ENCODE measurements around the gene PSMB5.

Gene PSMB5

DNA sequence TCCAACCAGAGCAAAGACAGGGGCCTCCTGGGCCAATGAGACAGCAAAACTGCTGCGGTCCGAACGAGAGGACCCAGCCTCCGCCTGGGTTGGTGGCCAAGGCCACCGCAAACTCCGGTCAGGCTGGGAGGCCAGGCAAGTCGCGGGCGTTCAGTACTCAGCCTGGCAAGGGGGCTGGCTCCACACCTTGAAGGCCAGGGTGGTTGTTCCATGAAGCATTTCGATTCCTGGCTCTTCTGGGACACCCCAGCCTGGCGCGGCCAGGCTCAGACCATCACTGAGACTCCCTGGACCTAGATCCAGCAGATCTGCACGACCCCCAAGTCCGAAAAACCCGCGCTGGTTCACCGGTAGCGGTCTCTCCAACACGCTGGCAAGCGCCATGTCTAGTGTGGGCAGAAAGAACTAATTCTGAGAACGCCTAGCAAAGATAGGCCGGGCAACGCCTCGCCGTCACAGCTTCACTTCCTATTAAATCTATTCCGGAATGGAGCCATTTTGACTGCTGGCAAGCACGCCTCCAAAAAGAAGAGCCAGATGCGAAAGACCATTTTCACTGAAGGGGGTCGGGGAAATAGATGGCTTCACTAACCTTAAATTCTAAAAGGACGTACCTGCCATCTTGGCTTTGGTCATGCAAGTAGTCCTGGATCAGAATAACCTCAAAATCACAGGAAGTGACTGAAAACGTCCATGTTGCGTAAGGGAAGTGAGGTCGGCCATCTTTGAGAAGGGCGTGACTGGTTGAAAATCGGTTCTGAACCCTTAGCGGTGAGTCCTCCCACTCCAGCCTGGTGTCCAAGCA is at the start of gene PSMB5:
PSMB5 (minus strand) TSS at position 403 of the 805 bp plus-strand sequence; CDS start at position 384, 19 bp downstream.
- DNase-seq = no peak

DNA sequence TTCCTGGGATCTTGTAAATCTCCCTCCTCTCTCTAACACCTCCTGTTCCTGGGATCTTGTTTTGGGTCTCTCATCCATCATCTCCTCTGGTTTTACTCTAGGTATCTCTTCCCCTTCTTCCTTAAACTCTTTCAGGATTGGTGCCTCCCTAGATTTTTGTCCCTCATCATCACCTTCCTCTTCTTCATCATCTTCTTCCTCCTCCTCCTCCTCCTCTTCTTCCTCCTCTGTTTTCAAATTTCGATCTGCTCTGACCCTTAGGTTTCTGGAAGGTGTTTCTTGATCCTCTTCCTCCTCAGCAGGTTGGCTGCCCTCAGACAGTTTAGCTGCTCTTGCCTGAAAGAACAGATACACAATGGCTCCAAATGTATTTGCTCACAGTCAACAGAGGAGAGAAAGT is 45.8 kb upstream of the PSMB5 start:
- no peak for DNase-seq

DNA sequence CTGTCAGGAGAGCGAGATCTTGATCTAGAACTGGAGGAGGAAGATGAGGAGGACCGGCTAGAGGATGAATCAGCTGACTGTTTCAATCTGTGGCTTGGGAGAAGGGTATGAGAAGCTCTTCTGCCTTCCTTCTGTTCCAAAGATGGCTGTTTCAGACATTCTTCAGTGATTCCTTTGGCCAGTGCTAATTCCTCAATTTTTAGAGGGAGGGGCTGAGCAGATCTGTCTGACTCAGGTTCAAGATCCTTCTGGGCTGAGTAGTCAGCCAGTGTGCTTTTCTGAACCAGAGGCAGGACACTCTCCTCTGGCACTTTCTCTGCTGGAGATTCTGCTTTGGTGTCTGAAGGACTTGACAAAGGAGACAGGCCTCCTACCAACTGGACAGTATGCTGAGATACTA is 45.0 kb upstream of the PSMB5 start:
- no peak for DNase-seq

DNA sequence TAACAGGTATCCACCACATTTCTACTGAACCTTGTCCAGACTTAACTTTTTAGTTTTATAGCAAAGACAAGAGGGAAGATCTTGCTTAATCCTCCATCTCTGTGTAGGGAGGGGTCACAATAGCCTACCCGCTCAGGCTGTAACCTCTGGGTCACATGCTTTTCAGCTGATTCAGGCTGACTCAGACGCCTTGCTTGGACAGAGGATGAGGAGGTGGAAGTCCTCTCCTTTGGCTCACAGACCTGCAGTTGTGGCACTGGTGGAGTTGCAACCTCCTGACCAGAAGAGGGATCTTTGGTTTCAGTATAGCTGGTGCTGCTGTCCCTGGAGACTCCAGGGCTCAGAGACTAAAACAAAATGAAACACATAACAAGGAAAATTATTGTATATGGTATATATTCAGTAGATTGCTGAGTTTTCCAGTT is 44.0 kb upstream of the PSMB5 start:
- no peak for DNase-seq

GRCh38 chr14:23077962-23078361 is 43.3 kb upstream of the PSMB5 start:
- no peak for DNase-seq

DNA sequence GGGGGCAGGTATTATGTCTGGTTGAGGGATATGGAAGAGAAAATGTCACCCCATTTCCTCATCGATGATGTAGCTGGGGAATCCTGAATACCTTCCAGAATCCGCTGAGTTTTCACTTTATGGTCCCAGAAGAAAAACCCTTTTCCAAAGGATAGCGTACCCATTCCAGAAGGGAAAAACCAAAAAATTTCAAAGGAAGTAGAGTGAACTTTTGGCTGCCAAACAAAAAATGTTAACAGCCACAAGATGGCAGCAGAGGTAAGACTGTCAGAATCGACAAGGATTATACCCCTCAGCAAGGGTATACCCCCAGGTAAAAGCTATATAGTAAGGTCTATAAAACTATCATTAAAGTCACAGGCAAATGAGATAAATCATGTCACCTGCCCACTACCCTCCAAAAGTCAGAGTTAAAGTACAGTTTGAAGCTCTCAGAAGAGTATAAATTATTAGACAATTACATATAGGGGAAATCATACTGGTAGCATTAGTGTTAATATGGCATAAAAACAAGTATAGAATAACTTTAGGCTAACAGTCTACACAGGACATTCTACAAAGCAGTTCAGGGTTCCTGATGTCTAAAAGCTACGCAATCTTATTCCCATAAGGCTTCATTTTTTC is 42.2 kb upstream of the PSMB5 start:
- no peak for DNase-seq

- no peak for DNase-seq
Observed at GRCh38 chr14:23074906-23075305, 40.2 kb upstream of the PSMB5 start.

DNA sequence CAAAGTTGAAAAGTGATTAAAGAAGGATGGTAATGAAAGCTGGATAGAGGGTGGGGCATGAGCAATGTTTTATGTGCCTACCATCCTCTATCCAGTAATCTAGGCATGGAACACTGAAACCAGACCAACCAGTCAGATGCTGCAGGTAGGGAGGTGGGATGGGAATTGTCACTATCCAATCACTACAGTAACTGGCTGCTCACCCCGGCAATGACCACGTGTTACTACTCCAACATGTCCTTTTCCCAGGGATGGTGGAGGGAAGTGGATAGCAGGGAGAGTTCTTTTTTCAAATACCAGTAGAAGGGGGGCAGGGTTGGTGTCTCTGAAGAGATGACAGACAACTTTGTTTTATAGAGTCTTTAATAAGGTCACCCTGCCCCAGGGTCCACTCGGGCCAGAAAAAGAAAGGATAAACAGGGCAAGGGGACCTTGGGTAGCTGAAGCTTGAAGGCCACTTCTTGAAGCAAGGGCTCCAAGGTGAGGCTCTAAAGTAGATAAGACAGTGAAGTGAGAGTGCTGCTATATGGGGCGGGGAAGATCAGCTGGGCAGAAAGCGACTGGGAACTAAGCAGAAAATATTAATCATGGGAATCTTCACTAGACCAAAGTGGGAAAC is 37.3 kb upstream of the PSMB5 start:
- no peak for DNase-seq

DNA sequence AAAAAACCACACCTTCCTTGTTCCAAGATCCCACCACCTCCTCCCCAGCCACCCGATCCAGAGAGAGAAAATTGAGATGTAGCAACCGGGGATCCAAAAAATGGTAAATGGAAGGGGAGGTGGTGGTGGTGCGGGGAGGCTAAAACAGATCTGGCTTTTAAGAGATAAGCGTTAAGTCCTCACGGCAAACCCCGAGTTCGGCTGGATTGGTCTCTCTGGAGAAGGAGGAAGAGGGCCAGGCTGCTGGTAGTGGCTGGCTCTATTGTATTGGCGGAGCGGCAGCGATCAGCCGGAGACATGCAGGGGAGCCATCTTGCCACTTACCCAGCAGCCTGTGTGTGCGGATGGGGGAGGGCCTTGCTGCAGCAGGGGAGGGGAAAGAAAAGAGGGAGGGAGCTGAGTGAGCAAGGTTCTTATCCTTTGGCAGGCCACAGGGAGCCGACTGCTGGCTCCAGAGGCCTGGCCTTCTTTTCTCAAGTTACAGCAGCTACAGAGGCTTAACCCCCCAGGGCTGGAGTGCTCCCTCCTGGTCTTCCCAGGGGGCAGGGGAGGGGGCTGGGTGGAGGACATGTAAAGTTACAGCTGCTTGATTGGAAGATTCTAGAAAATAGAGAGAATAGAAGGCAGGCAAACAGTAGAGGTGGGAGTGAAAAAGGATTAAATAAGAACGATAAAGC is 36.7 kb upstream of the PSMB5 start:
- DNase-seq = no peak

DNA sequence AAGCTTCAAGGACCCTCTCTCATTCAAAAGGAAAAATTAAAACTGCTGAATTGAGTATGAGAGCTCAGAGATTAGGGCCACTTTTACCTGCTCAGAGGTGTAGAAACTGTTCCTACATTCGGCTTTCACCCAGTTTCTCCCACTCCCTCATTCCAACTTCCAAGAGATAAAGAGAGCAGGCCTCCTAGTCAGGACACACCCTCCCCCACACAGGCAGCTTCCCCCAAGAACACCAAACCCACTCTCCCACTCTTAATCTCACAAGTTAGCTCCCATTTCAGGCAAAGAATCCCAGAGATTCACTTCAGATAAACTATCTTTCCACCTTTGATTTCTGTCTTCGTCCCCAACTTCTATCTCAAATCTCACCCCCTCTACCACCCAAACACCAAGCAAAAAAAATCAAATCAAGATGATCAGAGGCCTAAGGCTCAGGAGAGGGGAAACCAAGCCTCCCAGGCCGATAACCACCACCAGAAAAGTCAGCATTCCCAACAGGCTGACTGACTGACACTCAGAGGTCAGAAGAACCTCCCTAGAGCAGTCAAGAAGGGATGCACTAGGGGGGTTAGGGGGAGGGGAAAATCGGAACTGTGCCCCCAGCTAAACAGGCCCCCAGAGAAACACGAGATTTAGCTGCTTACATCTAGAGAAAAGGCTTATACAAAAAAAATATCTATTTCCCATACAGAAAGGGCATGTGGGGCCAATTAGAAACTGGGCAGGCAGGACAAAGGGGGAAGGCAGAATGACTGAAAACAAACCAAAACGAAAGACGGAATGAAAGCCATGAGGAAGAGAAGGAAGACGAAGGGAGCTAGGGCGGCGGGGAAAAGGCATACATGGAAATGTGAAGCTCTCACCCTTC is 35.8 kb upstream of the PSMB5 start:
- no peak for DNase-seq

DNA sequence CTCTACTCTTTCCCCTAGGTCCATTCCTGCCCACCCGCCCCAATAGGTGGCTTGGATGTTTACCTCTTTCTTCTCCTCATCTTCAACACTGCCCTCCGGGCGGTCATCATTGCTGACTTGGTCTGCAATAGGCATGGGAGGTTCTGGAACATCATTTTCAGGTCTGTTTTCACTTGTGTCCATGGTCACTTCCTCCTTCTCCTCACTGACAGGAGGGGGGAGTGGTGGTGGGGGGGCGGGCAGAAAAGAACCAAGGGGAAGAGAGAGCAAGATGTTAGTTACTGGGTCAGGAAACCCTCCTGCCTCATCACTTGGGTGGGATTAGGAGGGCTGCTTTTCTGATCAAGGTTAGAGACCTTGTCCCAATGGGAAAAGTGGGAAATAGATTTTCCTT is 34.7 kb upstream of the PSMB5 start:
- DNase-seq = no peak

DNA sequence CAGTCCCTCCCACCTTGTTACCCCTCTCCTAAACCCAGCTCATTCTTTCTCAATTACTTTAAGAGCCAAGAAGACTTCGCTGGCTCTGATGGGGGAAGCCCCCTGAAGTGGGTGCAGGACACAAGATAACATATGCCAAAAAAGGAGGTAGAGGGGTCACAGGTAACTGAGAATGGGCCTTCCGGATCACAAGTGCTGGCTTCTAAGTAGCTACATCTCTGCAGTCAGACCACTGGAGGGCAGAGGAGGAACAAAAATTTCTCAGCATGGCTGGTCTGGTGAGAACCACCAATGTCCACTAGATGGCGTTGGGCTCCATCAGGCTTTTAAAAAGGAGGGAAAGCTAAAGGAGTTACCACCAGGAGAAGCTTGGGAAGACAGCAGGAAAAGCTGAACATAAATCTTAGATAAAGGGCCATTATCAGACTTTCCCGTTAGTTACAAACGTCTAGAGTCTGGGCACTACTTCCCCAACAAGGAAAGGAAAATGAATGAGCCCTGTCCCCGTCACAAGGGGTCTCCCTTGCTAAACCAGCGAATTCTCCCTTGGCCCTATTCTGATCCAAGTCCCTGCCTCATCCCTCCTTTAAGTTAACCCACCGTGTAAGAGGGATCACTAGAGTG is 34.2 kb upstream of the PSMB5 start:
- DNase-seq = no peak

DNA sequence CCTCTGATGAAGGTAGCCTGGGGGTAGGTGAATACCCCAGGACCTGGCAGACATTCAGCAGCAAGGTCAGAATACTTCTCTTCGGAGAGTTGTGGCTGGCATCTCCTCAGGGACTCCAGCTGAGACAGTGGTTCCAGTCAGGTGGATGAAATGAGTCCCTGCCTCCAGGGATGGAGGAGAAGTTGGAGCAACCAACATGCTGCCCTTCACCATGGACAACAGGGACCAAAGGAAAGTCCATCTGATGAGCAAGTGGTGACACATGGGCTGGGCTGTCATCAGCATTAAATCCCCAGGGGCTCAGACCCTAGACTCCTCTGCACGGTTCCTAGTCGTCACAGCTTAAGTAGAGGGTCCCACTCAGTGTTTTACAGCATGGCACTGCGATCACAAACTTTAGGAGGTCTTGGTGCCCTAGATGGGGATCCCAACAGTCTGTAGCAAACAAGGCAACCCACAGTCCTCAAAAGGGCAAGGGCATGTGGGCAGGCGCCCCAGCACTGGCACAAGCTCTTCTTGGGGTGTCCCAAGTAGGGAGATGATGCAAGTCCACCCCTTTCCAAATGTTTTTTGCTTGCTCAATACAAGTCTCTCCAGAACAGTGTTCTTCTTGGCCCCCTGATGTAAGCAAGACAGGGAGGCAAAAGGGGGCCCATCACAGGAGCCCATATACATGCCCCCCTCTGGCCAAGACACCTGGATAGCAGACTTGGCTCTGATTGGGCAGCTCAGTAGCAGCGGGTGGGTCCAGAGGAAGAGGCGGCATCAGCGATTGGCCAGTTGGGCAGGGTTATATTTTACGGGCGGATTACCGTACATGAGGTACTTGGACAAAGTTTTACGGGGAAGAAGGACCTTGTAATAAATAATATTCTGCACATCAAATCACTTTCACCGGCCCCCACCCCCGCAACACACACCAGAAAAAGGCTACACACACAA is 33.4 kb upstream of the PSMB5 start:
- DNase-seq = no peak

DNA sequence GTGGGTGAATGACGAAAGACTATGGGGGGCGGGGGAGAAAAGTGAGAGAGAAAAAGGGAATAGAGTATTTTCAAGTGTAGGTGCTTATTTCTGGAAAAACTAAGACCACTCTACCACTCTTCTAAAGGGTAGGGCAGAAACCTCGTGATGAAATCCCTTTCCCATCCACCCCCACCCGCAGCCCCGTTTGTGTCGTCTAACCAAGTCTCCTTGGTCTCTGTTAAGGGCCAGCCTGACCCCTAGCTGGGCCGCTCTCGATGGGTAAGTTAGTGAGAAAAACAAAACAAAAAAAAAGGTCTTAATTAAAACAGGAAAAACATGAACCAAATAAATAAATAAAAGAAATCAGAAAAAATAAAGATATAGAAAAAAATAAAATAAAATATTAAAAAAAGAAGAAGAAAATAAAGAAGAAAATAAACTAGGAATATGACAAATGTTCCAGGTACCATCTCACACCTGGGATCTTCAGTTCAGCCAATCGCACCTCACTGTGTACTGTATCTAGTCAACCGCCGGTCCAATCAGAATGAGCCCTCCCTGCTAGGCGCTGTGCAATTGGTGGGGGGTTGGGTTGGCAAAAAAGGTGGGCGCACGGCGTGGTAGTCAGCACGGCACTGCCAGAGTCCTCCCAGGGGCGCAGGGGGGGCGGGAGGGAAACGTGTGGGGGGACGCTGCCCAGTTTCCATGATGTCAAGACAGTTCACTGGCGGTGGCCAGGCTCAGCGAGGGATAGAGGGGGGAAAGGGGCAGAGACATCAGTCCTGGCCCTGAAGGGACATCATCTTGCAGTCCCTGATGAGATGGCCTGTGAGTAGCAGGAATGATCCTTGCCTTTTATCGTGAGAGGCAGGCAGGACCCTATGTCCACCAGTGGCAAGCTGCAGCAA is 32.4 kb upstream of the PSMB5 start:
- DNase-seq = no peak

DNA sequence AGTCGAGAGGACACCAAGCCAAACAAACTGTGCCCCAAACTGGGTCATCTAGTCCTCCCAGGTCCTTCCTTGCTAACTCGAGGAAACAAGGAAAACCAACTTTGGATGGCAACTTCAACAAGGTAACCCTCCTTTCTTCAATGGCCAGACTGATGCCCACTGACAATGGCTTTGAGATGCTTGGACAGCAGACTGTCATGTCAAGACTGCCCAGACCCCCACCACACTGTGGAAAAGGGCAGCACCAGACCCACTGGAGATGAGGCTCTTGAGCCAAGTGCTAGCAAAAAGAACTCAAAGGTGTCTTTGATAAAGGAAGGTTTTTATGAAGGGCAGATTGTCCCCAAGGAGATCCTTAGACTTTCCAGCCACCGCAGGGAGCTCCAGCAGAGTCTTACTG is 31.7 kb upstream of the PSMB5 start:
- DNase-seq = no peak

GRCh38 chr14:23063601-23064000 is 28.9 kb upstream of the PSMB5 start:
- no peak for DNase-seq

DNA sequence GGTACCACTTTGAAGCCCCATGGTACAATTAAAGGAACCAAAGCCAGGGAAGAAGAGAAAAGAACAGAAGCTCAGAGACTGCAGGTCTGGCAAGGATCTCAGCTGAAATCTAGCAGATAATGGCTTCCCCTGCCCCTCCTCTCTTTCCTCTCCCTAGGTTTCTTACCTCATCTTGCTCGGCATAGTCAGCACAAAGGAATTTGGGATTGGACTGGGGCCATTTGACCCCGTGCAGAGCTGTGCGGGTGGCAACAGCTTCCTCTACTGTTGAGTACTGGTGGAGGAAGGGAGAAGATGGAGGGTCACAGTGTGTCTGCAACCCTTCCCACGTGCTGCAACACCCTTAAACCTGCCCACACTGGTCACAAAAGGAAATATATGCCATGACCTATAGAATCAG is 27.3 kb upstream of the PSMB5 start:
- no peak for DNase-seq

DNA sequence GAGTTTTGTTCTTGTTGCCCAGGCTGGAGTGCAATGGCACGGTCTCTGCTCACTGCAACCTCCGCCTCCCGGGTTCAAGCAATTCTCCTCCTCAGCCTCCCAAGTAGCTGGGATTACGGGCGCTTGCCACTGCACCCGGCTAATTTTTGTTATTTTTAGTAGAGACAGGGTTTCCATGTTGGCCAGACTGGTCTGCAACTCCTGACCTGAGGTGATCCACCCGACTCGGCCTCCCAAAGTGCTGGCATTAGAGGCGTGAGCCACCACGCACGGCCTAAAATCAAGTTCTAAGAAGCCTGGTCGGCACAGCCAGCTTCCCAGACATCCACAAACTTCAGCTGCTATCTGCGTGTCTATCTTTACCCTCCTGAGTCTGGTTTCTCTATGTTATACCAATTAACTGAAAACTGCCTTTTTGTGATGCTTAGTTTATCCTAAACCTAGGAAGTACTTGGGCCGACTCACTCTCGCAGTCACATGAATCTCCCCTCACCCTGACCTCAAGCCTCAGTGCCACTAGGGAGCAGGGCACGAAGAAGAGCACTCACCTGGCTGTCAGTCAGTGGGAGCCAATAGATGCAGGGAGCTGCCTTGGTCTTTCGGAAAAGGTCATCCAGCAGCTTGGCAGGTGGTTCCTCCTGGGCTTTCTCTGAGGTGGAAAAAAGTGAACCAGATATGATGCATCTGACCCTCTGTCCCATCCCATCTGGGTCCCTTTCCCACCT is 26.0 kb upstream of the PSMB5 start:
- DNase-seq = no peak

Data from NCI-H2171 treated with DMSO at 0.1 percent for 48 hours (cell line).